CD4-positive, alpha-beta T cell treated with Interleukin-6 at 100 ng/mL for 8 hours (primary cell): ENCODE measurements around the gene LDB2.
"Not testable (repeated sequence)": the region's sequence is repeated elsewhere in the genome, so short reads cannot be mapped to it uniquely, and the experiment has no call there.

Source experiments
- DNase-seq: peaks from one replicate; pipeline ENCODE4 v3.0.0-alpha.2; 2020; ENCODE audit warnings: mixed read lengths, low spot score

The LDB2 gene

GRCh38 chr4:16646459-16646858 lies 252.0 kb downstream of the LDB2 start:
- DNase-seq, result no peak

- no peak for DNase-seq
Observed at GRCh38 chr4:16643893-16644292, 254.6 kb downstream of the LDB2 start.

GRCh38 chr4:16642897-16643296 lies 255.5 kb downstream of the LDB2 start:
- no peak for DNase-seq

- no peak for DNase-seq
Observed at GRCh38 chr4:16641971-16642370, 256.5 kb downstream of the LDB2 start.

- DNase-seq, result no peak
Observed at GRCh38 chr4:16636912-16637630, 261.4 kb downstream of the LDB2 start.

GRCh38 chr4:16636304-16636703 lies 262.1 kb downstream of the LDB2 start:
- no peak for DNase-seq

- DNase-seq, result not testable (repeated sequence)
Observed at GRCh38 chr4:16629274-16629673, 269.2 kb downstream of the LDB2 start.

- not testable (repeated sequence) for DNase-seq
Observed at GRCh38 chr4:16628835-16629234, 269.6 kb downstream of the LDB2 start.

- DNase-seq, result no peak
Observed at GRCh38 chr4:16627999-16628398, 270.4 kb downstream of the LDB2 start.

- DNase-seq, result no peak
Observed at GRCh38 chr4:16626945-16627344, 271.5 kb downstream of the LDB2 start.

- no peak for DNase-seq
Observed at GRCh38 chr4:16622826-16623225, 275.6 kb downstream of the LDB2 start.

GRCh38 chr4:16617435-16617834 lies 281.0 kb downstream of the LDB2 start:
- DNase-seq, result no peak

GRCh38 chr4:16617011-16617410 lies 281.4 kb downstream of the LDB2 start:
- DNase-seq, result no peak

- DNase-seq, result no peak
Observed at GRCh38 chr4:16609170-16609758, 289.2 kb downstream of the LDB2 start.

- DNase-seq, result no peak
Observed at GRCh38 chr4:16608611-16609125, 289.8 kb downstream of the LDB2 start.

- DNase-seq, result no peak
Observed at GRCh38 chr4:16608123-16608522, 290.3 kb downstream of the LDB2 start.

GRCh38 chr4:16607241-16608066 lies 291.0 kb downstream of the LDB2 start:
- DNase-seq, result no peak

GRCh38 chr4:16606691-16607090 lies 291.8 kb downstream of the LDB2 start:
- no peak for DNase-seq

- no peak for DNase-seq
Observed at GRCh38 chr4:16603178-16603577, 295.3 kb downstream of the LDB2 start.

GRCh38 chr4:16598597-16599206 lies 299.7 kb downstream of the LDB2 start:
- no peak for DNase-seq

GRCh38 chr4:16597845-16598596 lies 300.4 kb downstream of the LDB2 start:
- no peak for DNase-seq

- DNase-seq, result no peak
Observed at GRCh38 chr4:16597443-16597842, 301.0 kb downstream of the LDB2 start.
